HEK293T (cell line): Measurements from ENCODE around the gene MYPOP.

Experiments used
- CTCF ChIA-PET: fragments of 350-600 bp; formaldehyde crosslinking; extraction: SDS; loops from one replicate; lab custom pipeline; 2021; ENCODE audit warnings: antibody characterized with exemption, inconsistent platforms; lab: Yijun Ruan, JAX
- POLR2A ChIA-PET: fragments of 350-600 bp; formaldehyde crosslinking; extraction: SDS; loops from one replicate; lab custom pipeline; 2020; ENCODE audit warnings: antibody characterized with exemption, inconsistent platforms; lab: Yijun Ruan, JAX
- DNase-seq: peaks from one replicate; pipeline ENCODE4 v3.0.0; 2012; ENCODE audit warnings: mixed read lengths; ENCODE audit errors: extremely low spot score
- ARNT ChIP-seq: fragments of 450-650 bp; IDR thresholded peaks from 2 replicates; pipeline ENCODE4 v1.6.1; 2017; ENCODE audit warnings: mild to moderate bottlenecking
- BHLHE40 ChIP-seq: fragments of 450-650 bp; IDR thresholded peaks from 2 replicates; pipeline ENCODE4 v1.6.1; 2016; ENCODE audit warnings: mild to moderate bottlenecking, moderate library complexity, borderline replicate concordance
- CTBP1 ChIP-seq: fragments of 450-650 bp; IDR thresholded peaks from 2 replicates; pipeline ENCODE4 v1.6.1; 2016; ENCODE audit warnings: borderline replicate concordance
- ELF4 ChIP-seq: fragments of 450-650 bp; IDR thresholded peaks from 2 replicates; pipeline ENCODE4 v1.6.1; 2017; ENCODE audit warnings: antibody characterized with exemption
- FOXA1 ChIP-seq: fragments of 450-650 bp; IDR thresholded peaks from 2 replicates; pipeline ENCODE4 v1.6.1; 2016; ENCODE audit warnings: mild to moderate bottlenecking
- FOXK2 ChIP-seq: fragments of 450-650 bp; IDR thresholded peaks from 2 replicates; pipeline ENCODE4 v1.6.1; 2016; ENCODE audit warnings: mild to moderate bottlenecking
- FOXM1 ChIP-seq: fragments of 450-650 bp; IDR thresholded peaks from 2 replicates; pipeline ENCODE4 v1.6.1; 2017; ENCODE audit warnings: mild to moderate bottlenecking, borderline replicate concordance
- HDGF ChIP-seq: fragments of 450-650 bp; IDR thresholded peaks from 2 replicates; pipeline ENCODE4 v1.6.1; 2017; ENCODE audit warnings: antibody characterized with exemption, borderline replicate concordance
- L3MBTL2 ChIP-seq: fragments of 450-650 bp; conservative IDR thresholded peaks from 2 replicates; pipeline ENCODE4 v1.6.1; 2016; ENCODE audit warnings: mild to moderate bottlenecking
- LEF1 ChIP-seq: fragments of 450-650 bp; IDR thresholded peaks from 2 replicates; pipeline ENCODE4 v1.6.1; 2017; ENCODE audit warnings: mild to moderate bottlenecking, borderline replicate concordance
- NFRKB ChIP-seq: fragments of 450-650 bp; IDR thresholded peaks from 2 replicates; pipeline ENCODE4 v1.6.1; 2016; ENCODE audit warnings: mild to moderate bottlenecking, moderate library complexity
- SP1 ChIP-seq: fragments of 450-650 bp; IDR thresholded peaks from 2 replicates; pipeline ENCODE4 v1.6.1; 2017
- SUZ12 ChIP-seq: fragments of 450-650 bp; IDR thresholded peaks from 2 replicates; pipeline ENCODE4 v1.6.1; 2016; ENCODE audit warnings: mild to moderate bottlenecking
- TARDBP ChIP-seq: fragments of 450-650 bp; IDR thresholded peaks from 2 replicates; pipeline ENCODE4 v1.6.1; 2016
- ZNF384 ChIP-seq: fragments of 450-650 bp; IDR thresholded peaks from 2 replicates; pipeline ENCODE4 v1.6.1; 2016
- TF ChIP-seq, protein P1 (sequence below): fragments of 450-650 bp; IDR thresholded peaks from 2 replicates; pipeline ENCODE4 v1.6.1; 2016

The MYPOP gene, protein sequence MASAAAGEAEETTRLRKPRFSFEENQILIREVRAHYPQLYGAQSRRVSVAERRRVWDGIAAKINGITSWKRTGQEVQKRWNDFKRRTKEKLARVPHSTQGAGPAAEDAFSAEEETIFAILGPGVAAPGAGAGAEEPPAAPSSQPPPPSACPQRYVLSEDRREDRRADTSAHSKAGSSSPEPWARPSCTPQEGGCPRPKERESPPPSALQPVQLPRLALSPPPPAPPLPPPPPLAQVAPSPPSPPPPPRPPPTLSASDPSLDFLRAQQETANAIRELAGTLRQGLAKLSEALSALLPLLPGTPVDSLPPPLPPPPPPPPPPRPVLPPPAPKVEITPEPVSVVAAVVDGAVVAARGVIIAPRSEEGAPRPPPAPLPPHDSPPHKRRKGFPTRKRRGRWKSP

GRCh38 chr19:45901912-45902650, at the start of gene MYPOP:
MYPOP (minus strand) TSS chr19:45902613; CDS start chr19:45901773, 840 bp downstream.
- CTCF ChIA-PET: interaction anchor here (1.7 kb wide), 1 partner anchor 11 kb away, joined by 12 read pairs; the partner anchor contains the start of gene NANOS2
- DNase-seq: no peak
- no peak for TF ChIP-seq ARNT
- TF ChIP-seq L3MBTL2: 0 out of 2 replicates have a peak, but pooled peaks have one; percentile 26
- POLR2A ChIA-PET: interaction anchor here (0.6 to 3.6 kb wide), 13 partner anchors 9 to 117 kb away, joined by 3 to 34 read pairs (median 10); partner anchors contain the start of genes CCDC61, FOXA3, IRF2BP1 and NANOS2

DNA sequence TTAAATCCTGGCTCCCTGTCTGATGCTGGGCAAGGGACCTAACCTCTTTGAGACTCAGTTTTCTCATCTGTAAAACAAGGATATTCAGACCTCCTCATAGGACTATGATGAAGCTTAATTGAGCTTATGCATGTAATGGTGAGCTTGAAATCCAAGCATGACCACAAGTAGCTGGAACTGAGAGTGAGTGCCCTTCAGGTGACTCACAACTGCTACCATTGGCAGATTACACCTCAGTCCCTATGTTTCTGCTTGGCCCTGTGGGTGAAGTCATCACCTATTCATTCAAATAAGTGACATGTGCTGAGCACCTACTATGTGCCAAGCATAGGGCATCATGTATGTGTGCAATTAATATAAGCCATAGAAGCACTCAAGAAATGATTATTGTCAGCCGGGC, 45.5 kb upstream of the MYPOP start:
- no peak for TF ChIP-seq CTBP1
- TF ChIP-seq SP1: no peak
- no peak for TF ChIP-seq L3MBTL2
- no peak for TF ChIP-seq FOXK2
- TF ChIP-seq ELF4: no peak
- TF ChIP-seq BHLHE40: no peak
- POLR2A ChIA-PET: interaction anchor here (0.6 kb wide), 1 partner anchor 102 kb away, joined by 3 read pairs; no protein-coding TSS in a partner anchor
- DNase-seq: no peak
- CTCF ChIA-PET: interaction anchor here (0.5 to 0.6 kb wide), 2 partner anchors 14 to 18 kb away, joined by 3 read pairs; no protein-coding TSS in a partner anchor

- DNase-seq: no peak
- ChIA-PET CTCF (interaction anchor here (0.6 kb wide), 1 partner anchor 21 kb away, joined by 3 read pairs; no protein-coding TSS in a partner anchor), POLR2A (no interaction called here)
- no peak for TF ChIP-seq TARDBP
- no peak for TF ChIP-seq LEF1
- no peak for TF ChIP-seq SP1
- no peak for TF ChIP-seq L3MBTL2
- no peak for TF ChIP-seq BHLHE40
- no peak for TF ChIP-seq FOXA1
- no peak for TF ChIP-seq CTBP1
- TF ChIP-seq FOXK2: no peak
- TF ChIP-seq SUZ12: no peak
- no peak for TF ChIP-seq ELF4
- TF ChIP-seq NFRKB: no peak
- TF ChIP-seq ARNT: no peak
- TF ChIP-seq, protein P1, sequence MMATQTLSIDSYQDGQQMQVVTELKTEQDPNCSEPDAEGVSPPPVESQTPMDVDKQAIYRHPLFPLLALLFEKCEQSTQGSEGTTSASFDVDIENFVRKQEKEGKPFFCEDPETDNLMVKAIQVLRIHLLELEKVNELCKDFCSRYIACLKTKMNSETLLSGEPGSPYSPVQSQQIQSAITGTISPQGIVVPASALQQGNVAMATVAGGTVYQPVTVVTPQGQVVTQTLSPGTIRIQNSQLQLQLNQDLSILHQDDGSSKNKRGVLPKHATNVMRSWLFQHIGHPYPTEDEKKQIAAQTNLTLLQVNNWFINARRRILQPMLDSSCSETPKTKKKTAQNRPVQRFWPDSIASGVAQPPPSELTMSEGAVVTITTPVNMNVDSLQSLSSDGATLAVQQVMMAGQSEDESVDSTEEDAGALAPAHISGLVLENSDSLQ: no peak
- no peak for TF ChIP-seq FOXM1
- TF ChIP-seq HDGF: no peak
- TF ChIP-seq ZNF384: no peak
Measured at GRCh38 chr19:45940515-45940805, 38.0 kb upstream of the MYPOP start.

GRCh38 chr19:45939792-45940514, 37.5 kb upstream of the MYPOP start:
- POLR2A ChIA-PET: no interaction called here
- TF ChIP-seq SP1 (no peak), TARDBP (no peak), LEF1 (no peak), BHLHE40 (no peak), FOXK2 (no peak), FOXA1 (no peak), L3MBTL2 (no peak), HDGF (no peak), CTBP1 (no peak), ZNF384 (no peak), ARNT (no peak), SUZ12 (no peak), FOXM1 (no peak), NFRKB (no peak), ELF4 (no peak)
- TF ChIP-seq, protein P1: no peak
- CTCF ChIA-PET: interaction anchor here (0.6 kb wide), 1 partner anchor 21 kb away, joined by 3 read pairs; no protein-coding TSS in a partner anchor
- DNase-seq: no peak

DNA sequence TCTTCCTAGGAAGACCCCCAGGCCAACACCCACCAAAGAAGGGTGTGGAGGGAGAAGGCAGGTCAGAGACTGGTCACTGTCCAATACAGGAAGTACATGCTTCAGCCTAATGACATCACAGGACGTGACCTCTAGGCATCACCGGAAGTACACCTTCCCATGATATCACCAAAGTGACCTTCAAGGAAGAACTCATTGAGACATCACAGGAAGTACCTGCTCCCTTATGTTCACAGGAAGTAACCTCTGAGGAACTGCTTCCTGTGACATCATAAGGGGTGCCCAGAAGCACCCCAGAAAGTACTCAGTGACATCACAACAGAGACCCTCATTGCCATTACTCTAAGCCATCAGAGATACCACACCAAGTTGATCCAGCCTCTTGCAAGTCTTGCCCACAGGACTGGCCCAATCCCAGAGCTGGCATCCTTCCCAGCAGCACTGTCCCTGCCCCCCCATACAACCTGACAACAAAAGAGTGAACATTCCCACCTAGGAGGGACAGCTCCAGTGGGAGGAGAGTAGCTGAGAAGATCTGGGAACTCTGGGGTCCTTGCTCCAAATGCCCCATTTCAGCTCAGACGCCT, 36.4 kb upstream of the MYPOP start:
- ChIA-PET CTCF (no interaction called here), POLR2A (no interaction called here)
- TF ChIP-seq ARNT: no peak
- no peak for TF ChIP-seq BHLHE40
- TF ChIP-seq LEF1: no peak
- TF ChIP-seq FOXK2: no peak
- no peak for TF ChIP-seq HDGF
- no peak for TF ChIP-seq FOXA1
- no peak for TF ChIP-seq SP1
- TF ChIP-seq, protein P1: no peak
- TF ChIP-seq CTBP1: no peak
- no peak for TF ChIP-seq NFRKB
- TF ChIP-seq FOXM1: no peak
- no peak for TF ChIP-seq SUZ12
- no peak for TF ChIP-seq TARDBP
- DNase-seq: no peak
